Psoas muscle (tissue), 8 donors: ENCODE data around the gene PCCA. TPM values are rescaled to one million over a fixed set of nuclear protein-coding genes. Genes with fewer than 3 reads are reported as not detected.
"Not testable (repeated sequence)": the region's sequence is repeated elsewhere in the genome, so short reads cannot be mapped to it uniquely, and the experiment has no call there.

Experiments used
- ATAC-seq, 4 donors: fragments of 200-7000 bp; cut with Tn5 transposase; one replicate each; pipeline ENCODE4 v1.9.1; 2020; ENCODE audit warnings: moderate library complexity in 3 of 4, mild to moderate bottlenecking in 2 of 4
- DNase-seq, 2 donors: peaks; one replicate each; pipeline ENCODE4 v3.0.0-alpha.2; 2020
- H3K27ac ChIP-seq: fragments of 200-600 bp; one replicate; pipeline ENCODE4 v1.8.0; 2022
- H3K27me3 ChIP-seq, 3 donors: fragments of 200-600 bp in 1 of 3; one replicate each; pipeline versions ENCODE4 v1.6.1 to v1.8.0; 2013 to 2022; ENCODE audit warnings: low read length in 2 of 3, mild to moderate bottlenecking in 2 of 3, moderate library complexity in 1 of 3; ENCODE audit not compliant: insufficient read depth in 3 of 3
- H3K36me3 ChIP-seq, 2 donors: fragments of 200-600 bp in 1 of 2; one replicate each; pipeline versions ENCODE4 v1.6.1 to v1.8.0; 2013 to 2022; ENCODE audit warnings: low read depth in 1 of 2, mild to moderate bottlenecking in 1 of 2, moderate library complexity in 1 of 2; ENCODE audit not compliant: insufficient read depth in 1 of 2
- H3K4me1 ChIP-seq: fragments of 200-600 bp; one replicate; pipeline ENCODE4 v1.8.0; 2022
- H3K4me3 ChIP-seq: fragments of 200-600 bp; one replicate; pipeline ENCODE4 v1.8.0; 2022; ENCODE audit warnings: mild to moderate bottlenecking
- H3K9me3 ChIP-seq: fragments of 200-600 bp; one replicate; pipeline ENCODE4 v1.8.0; 2022
- WGBS, 3 donors: extraction: QIAGEN DNeasy Blood & Tissue Kit; methylation state at CpG; one replicate each; pipeline versions ENCODE4 v1.1.6 to v1.1.7; 2013; 5-methylcytosine and 5-hydroxymethylcytosine counted together
- intact Hi-C, 2 donors: fragments of 100-400 bp; cut with DNase I; formaldehyde crosslinking; loops; one replicate each; pipeline versions ENCODE4 v1.11.0 to v1.14.2; 2022
- polyA plus RNA-seq, 3 donors: library from polyadenylated mRNA; stranded (reverse); fragments of 200-250 nt; gene quantifications; one replicate each; pipeline ENCODE4 v1.2.3, GENCODE V29; 2013
- total RNA-seq, 4 donors: library from RNA; stranded (reverse); fragmentation: NEBNext Ultra II Directional in 2 of 4; extraction: Animal tissue kit (Norgen Biotek cat#: 25700) in 2 of 4; gene quantifications; one replicate each; pipeline versions ENCODE4 v1.2.1 to v1.2.4, GENCODE V29; 2021 to 2023
- TF ChIP-seq, protein P1 (sequence below): fragments of 200-600 bp; IDR thresholded peaks from one replicate; pipeline ENCODE4 v1.8.0; 2022; ENCODE audit warnings: antibody characterized with exemption
- donor health status: healthy with polysubstance abuse.
- donor health status: DM: no; HTN: no; CAD: no; lungs with moderate emphysema.
- donor health status: Bipolar disorder and iron deficiency.
- donor health status: healthy.
- donor health status: DM: yes; HTN: yes; CAD: no.
- donor health status: DM: no; HTN: no; CAD: no.
- donor health status: DM: no; HTN: no; CAD: no.
- donor health status: DM: yes; HTN: yes; CAD: no.

The PCCA gene
- total and polyA plus RNA-seq, 7 donors = 6.2 to 23.9 (median 13.3) TPM

DNA sequence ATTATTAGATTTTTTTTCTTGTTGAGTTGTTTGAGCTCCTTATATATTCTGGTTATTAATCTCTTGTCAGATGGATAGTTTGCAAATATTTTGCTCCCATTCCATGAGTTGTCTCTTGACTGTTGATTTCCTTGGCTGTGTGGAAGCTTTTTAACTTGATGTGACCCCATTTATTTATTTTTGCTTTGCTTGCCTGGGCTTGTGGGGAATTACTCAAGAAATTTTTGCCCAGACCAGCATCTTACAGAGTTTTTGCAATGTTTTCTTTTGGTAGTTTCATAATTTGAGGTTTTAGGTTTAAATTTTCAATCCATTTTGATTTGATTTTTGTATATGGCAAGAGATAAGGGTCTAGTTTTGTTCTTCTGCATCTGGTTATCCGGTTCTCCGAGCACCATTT is 124.7 kb downstream of the PCCA start:
- ATAC-seq (no peak), DNase-seq (no peak)
- Histone ChIP-seq H3K36me3 (peaks cover 0 to 15% of the 10 kb centered on the region in 2 donors), H3K4me3 (no peak overlapping the region), H3K27ac (no peak overlapping the region), H3K4me1 (no peaks in the 10 kb centered on the region), H3K9me3 (no peaks in the 10 kb centered on the region), H3K27me3 (no peaks in the 10 kb centered on the region)
- 97 to 100% (median 98%) methylated on average over 2 of the region's 2 CpGs for WGBS, 3 donors
- TF ChIP-seq, protein P1, sequence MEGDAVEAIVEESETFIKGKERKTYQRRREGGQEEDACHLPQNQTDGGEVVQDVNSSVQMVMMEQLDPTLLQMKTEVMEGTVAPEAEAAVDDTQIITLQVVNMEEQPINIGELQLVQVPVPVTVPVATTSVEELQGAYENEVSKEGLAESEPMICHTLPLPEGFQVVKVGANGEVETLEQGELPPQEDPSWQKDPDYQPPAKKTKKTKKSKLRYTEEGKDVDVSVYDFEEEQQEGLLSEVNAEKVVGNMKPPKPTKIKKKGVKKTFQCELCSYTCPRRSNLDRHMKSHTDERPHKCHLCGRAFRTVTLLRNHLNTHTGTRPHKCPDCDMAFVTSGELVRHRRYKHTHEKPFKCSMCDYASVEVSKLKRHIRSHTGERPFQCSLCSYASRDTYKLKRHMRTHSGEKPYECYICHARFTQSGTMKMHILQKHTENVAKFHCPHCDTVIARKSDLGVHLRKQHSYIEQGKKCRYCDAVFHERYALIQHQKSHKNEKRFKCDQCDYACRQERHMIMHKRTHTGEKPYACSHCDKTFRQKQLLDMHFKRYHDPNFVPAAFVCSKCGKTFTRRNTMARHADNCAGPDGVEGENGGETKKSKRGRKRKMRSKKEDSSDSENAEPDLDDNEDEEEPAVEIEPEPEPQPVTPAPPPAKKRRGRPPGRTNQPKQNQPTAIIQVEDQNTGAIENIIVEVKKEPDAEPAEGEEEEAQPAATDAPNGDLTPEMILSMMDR = no peak
- intact Hi-C loops = no loop called here

DNA sequence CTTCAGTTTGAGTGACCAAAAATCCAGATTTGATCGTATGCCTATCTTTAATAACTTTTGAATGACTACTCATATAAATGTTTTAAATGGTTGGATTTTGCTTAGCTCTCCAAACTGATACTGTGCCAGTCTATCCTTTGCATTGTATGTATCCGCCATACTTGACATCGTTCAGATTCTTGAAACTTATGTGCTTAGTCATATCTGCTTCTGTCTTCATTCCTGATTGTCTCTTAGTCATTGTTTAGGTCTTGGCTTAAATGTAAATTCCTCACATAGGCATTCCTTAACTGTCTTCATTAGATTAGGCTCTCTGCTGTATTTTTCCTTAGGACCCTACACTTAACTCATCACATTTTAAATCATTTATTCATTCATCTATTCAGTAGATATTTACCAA is 126.0 kb downstream of the PCCA start:
- H3K9me3 ChIP-seq = no peaks in the 10 kb centered on the region
- intact Hi-C loops = no loop called here
- DNase-seq (no peak), ATAC-seq (no peak)
- no peak overlapping the region for H3K4me3 ChIP-seq
- peaks cover 0 to 7% of the 10 kb centered on the region in 2 donors for H3K36me3 ChIP-seq
- H3K27ac ChIP-seq = no peak overlapping the region
- no peaks in the 10 kb centered on the region for H3K4me1 ChIP-seq
- H3K27me3 ChIP-seq = no peaks in the 10 kb centered on the region
- WGBS, 3 donors = 95 to 97% (median 97%) methylated on average over 3 of the region's 3 CpGs
- TF ChIP-seq, protein P1 = no peak

DNA sequence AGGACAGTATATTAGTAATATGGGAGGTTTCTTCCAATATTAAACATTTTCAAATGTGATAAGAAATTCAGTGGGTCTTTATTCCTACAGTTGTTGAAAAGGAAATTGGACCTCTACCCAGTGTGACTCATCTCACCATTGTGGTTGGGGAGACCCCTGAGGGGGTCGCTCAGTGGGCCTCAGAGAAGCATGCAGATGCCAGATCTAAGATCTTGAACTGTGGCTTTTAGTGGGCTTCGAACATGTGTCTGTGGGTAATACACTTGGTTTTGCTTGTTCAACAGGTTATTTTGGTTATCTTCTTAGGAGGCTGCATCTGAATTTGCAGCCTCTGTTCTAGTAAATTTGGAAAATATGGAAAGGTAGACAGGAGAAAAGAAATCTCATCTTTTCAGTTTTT is 132.3 kb downstream of the PCCA start:
- Histone ChIP-seq H3K9me3 (no peaks in the 10 kb centered on the region), H3K27ac (no peak overlapping the region), H3K27me3 (no peaks in the 10 kb centered on the region), H3K4me1 (no peaks in the 10 kb centered on the region), H3K36me3 (peaks cover 0 to 2% of the 10 kb centered on the region in 2 donors), H3K4me3 (no peak overlapping the region)
- ATAC-seq (no peak), DNase-seq (no peak)
- TF ChIP-seq, protein P1 = no peak
- 92 to 94% (median 93%) methylated on average over 2 of the region's 2 CpGs for WGBS, 3 donors
- intact Hi-C loops = no loop called here

DNA sequence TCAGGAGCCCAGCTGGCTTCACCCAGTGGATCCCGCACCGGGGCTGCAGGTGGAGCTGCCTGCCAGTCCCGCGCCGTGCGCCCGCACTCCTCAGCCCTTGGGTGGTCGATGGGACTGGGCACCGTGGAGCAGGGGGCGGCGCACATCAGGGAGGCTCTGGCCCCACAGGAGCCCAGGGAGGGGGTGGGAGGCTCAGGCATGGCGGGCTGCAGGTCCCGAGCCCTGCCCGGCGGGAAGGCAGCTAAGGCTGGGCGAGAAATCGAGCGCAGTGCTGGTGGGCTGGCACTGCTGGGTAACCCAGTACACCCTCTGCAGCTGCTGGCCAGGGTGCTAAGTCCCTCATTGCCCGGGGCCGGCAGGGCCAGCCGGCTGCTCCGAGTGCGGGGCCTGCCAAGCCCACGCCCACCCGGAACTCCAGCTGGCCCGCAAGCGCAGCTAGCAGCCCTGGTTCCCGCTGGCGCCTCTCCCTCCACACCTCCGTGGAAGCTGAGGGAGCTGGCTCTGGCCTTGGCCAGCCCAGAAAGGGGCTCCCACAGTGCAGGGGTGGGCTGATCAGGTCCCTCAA is 135.2 kb downstream of the PCCA start:
- intact Hi-C loops, H3K36me3 ChIP-seq, H3K4me1 ChIP-seq, H3K4me3 ChIP-seq, H3K27me3 ChIP-seq, H3K9me3 ChIP-seq, DNase-seq, ATAC-seq, H3K27ac ChIP-seq: not testable (repeated sequence)
- 93 to 98% (median 97%) methylated on average over 20 to 30 of the region's 30 CpGs for WGBS, 3 donors

DNA sequence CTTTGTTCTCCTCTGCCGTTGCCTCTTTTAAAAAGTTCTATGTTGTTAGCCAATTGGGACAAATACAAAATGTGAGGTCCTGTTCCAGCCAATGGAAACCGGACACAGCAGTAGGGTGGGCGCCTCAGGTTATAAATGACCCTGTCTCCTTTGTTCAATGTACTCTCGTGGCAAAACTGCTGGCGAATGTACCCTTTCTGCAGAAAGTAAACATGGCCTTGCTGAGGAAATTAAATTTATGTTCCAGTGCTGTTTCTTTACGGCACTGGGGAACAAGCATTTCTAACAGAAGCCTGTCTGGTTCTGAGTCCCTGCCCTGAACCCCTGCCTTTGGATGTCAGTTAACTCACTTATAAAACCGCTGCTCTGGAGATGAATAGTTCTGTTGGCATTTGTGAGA is 140.7 kb downstream of the PCCA start:
- Histone ChIP-seq H3K4me3 (no peak overlapping the region), H3K4me1 (no peaks in the 10 kb centered on the region), H3K27me3 (no peaks in the 10 kb centered on the region), H3K9me3 (no peaks in the 10 kb centered on the region), H3K36me3 (no peaks in the 10 kb centered on the region), H3K27ac (no peak overlapping the region)
- intact Hi-C loops = loop anchor here (5.0 kb wide), 2 partner anchors 283 to 572 kb away; no protein-coding TSS in a partner anchor
- DNase-seq (no peak), ATAC-seq (no peak)
- WGBS, 3 donors = 85 to 90% (median 87%) methylated on average over 7 of the region's 7 CpGs
- TF ChIP-seq, protein P1 = no peak
